Gastroesophageal sphincter (tissue), 4 donors: ENCODE results near the gene DUSP16. TPM values are rescaled to one million over a fixed set of nuclear protein-coding genes. Genes with fewer than 3 reads are reported as not detected.

Experiments used
- ATAC-seq: fragments of 150-250 bp; one replicate; pipeline ENCODE4 v1.9.1; 2016; ENCODE audit warnings: mild to moderate bottlenecking, moderate library complexity
- H3K27ac ChIP-seq, 4 donors: fragments of 200-600 bp; sonication (generic) in 3 of 4; 1 replicate in 3 of 4; 2 replicates in 1 of 4; pipeline ENCODE4 v1.5.1; 2016 to 2019
- H3K27me3 ChIP-seq: fragments of 200-600 bp; sonication (generic); one replicate; pipeline ENCODE4 v1.5.1; 2019
- H3K36me3 ChIP-seq, 2 donors: fragments of 200-600 bp; sonication (generic); one replicate each; pipeline ENCODE4 v1.5.1; 2019; ENCODE audit warnings: control low read depth in 1 of 2
- H3K4me1 ChIP-seq, 3 donors: fragments of 200-600 bp; sonication (generic); 1 replicate in 2 of 3; 2 replicates in 1 of 3; pipeline ENCODE4 v1.5.1; 2016 to 2019; ENCODE audit warnings: control low read depth in 2 of 3
- H3K4me3 ChIP-seq, 2 donors: fragments of 200-600 bp; sonication (generic); one replicate each; pipeline ENCODE4 v1.5.1; 2019; ENCODE audit warnings: mild to moderate bottlenecking in 1 of 2, moderate library complexity in 1 of 2
- H3K9me3 ChIP-seq, 3 donors: fragments of 200-600 bp; sonication (generic); one replicate each; pipeline ENCODE4 v1.5.1; 2017 to 2019; ENCODE audit warnings: control low read depth in 2 of 3
- CTCF ChIP-seq, 4 experiments: fragments of 200-600 bp in 2 of 4; fragments of 450-650 bp in 2 of 4; sonication (generic) in 1 of 4; IDR thresholded peaks; one replicate each; pipeline ENCODE4 v1.5.1; 2017 to 2019; ENCODE audit warnings: antibody characterized with exemption in 4 of 4, mild to moderate bottlenecking in 2 of 4, moderate library complexity in 2 of 4
- EP300 ChIP-seq: sonication (generic); formaldehyde crosslinking; IDR thresholded peaks from one replicate; pipeline ENCODE4 v1.6.1; 2017; ENCODE audit warnings: antibody characterized with exemption, mild to moderate bottlenecking
- POLR2A ChIP-seq, 2 donors: fragments of 450-650 bp; IDR thresholded peaks; one replicate each; pipeline ENCODE4 v1.6.1; 2017; ENCODE audit warnings: antibody characterized with exemption in 2 of 2, mild to moderate bottlenecking in 2 of 2, moderate library complexity in 1 of 2
- POLR2AphosphoS5 ChIP-seq: sonication (generic); formaldehyde crosslinking; IDR thresholded peaks from one replicate; pipeline ENCODE4 v1.6.1; 2017; ENCODE audit warnings: antibody characterized with exemption
- WGBS, 2 donors: methylation state at CpG; one replicate each; pipeline ENCODE4 v1.1.5; 2018; ENCODE audit warnings: low coverage in 1 of 2; 5-methylcytosine and 5-hydroxymethylcytosine counted together
- total RNA-seq, 4 donors: library from RNA; depleted of rRNA; stranded (reverse); fragments of >200 nt; gene quantifications; one replicate each; pipeline ENCODE4 v1.1.0, GENCODE V29; 2016

DUSP16 gene
- total RNA-seq, 4 donors from 2014 or later = 14.7 to 20.1 (median 17.1) TPM

GRCh38 chr12:12453635-12454034, 109.0 kb downstream of the DUSP16 start:
- Histone ChIP-seq H3K4me1 (peaks cover 0 to 10% (median 0%) of the 10 kb centered on the region in 3 donors), H3K27me3 (no peaks in the 10 kb centered on the region), H3K36me3 (no peaks in the 10 kb centered on the region), H3K9me3 (no peaks in the 10 kb centered on the region), H3K4me3 (no peak overlapping the region), H3K27ac (no peak overlapping the region)
- WGBS, 2 donors = 96 to 100% methylated on average over 1 of the region's 1 CpG
- ATAC-seq = no peak
- TF ChIP-seq EP300 = no peak
- no peak for TF ChIP-seq POLR2A (IDR thresholded peaks at IDR 0.05)
- TF ChIP-seq CTCF (IDR thresholded peaks at IDR 0.05) = no peak
- TF ChIP-seq POLR2AphosphoS5 = no peak

GRCh38 chr12:12452326-12452902, 110.2 kb downstream of the DUSP16 start:
- Histone ChIP-seq H3K4me3 (no peak overlapping the region), H3K36me3 (no peaks in the 10 kb centered on the region), H3K9me3 (no peaks in the 10 kb centered on the region), H3K4me1 (peaks cover 0 to 10% (median 0%) of the 10 kb centered on the region in 3 donors), H3K27ac (no peak overlapping the region), H3K27me3 (no peaks in the 10 kb centered on the region)
- ATAC-seq = no peak
- no peak for TF ChIP-seq POLR2AphosphoS5
- TF ChIP-seq CTCF (IDR thresholded peaks at IDR 0.05) = no peak
- no peak for TF ChIP-seq EP300
- no peak for TF ChIP-seq POLR2A (IDR thresholded peaks at IDR 0.05)
- WGBS, 2 donors = 88 to 97% methylated on average over 1 to 18 of the region's 21 CpGs

GRCh38 chr12:12451098-12451497, 111.6 kb downstream of the DUSP16 start:
- no peak for TF ChIP-seq POLR2AphosphoS5
- no peak for TF ChIP-seq POLR2A (IDR thresholded peaks at IDR 0.05)
- no peak for TF ChIP-seq CTCF (IDR thresholded peaks at IDR 0.05)
- no peak for TF ChIP-seq EP300
- H3K27ac ChIP-seq = no peak overlapping the region
- H3K9me3 ChIP-seq = no peaks in the 10 kb centered on the region
- no peak overlapping the region for H3K4me3 ChIP-seq
- H3K36me3 ChIP-seq = no peaks in the 10 kb centered on the region
- H3K4me1 ChIP-seq = peaks cover 0 to 10% (median 0%) of the 10 kb centered on the region in 3 donors
- no peak for ATAC-seq
- 66 to 81% methylated on average over 4 of the region's 4 CpGs for WGBS, 2 donors
- H3K27me3 ChIP-seq = no peaks in the 10 kb centered on the region

- 83 to 96% methylated on average over 2 of the region's 2 CpGs for WGBS, 2 donors
- Histone ChIP-seq H3K4me1 (peaks cover 0 to 10% (median 0%) of the 10 kb centered on the region in 3 donors), H3K27me3 (no peaks in the 10 kb centered on the region), H3K36me3 (no peaks in the 10 kb centered on the region), H3K27ac (no peak overlapping the region), H3K4me3 (no peak overlapping the region), H3K9me3 (no peaks in the 10 kb centered on the region)
- TF ChIP-seq CTCF (IDR thresholded peaks at IDR 0.05) = no peak
- no peak for TF ChIP-seq POLR2AphosphoS5
- no peak for TF ChIP-seq POLR2A (IDR thresholded peaks at IDR 0.05)
- TF ChIP-seq EP300 = no peak
- no peak for ATAC-seq
Measured at GRCh38 chr12:12450043-12450471, 112.6 kb downstream of the DUSP16 start.

- H3K36me3 ChIP-seq = no peaks in the 10 kb centered on the region
- peak; percentile 71 for ATAC-seq
- no peaks in the 10 kb centered on the region for H3K27me3 ChIP-seq
- H3K4me1 ChIP-seq = peaks cover 0 to 12% (median 0%) of the 10 kb centered on the region in 3 donors
- WGBS, 2 donors = 78 to 80% methylated on average over 13 of the region's 13 CpGs
- no peaks in the 10 kb centered on the region for H3K9me3 ChIP-seq
- no peak overlapping the region for H3K27ac ChIP-seq
- H3K4me3 ChIP-seq = no peak overlapping the region
- TF ChIP-seq POLR2A (IDR thresholded peaks at IDR 0.05) (no peak), POLR2AphosphoS5 (peak; percentile 35)
Measured at GRCh38 chr12:12449533-12450025, 113.1 kb downstream of the DUSP16 start.
